B cell (primary cell): Measurements from ENCODE around the gene AKT2. TPM values are rescaled to one million over a fixed set of nuclear protein-coding genes. Genes with fewer than 3 reads are reported as not detected.

Experiments
- ATAC-seq: fragments of 200-7000 bp; cut with Tn5 transposase; one replicate; pipeline ENCODE4 v1.10.0; 2021; ENCODE audit warnings: low read depth, mild to moderate bottlenecking, moderate number of reproducible peaks, moderate library complexity
- CTCF ChIA-PET: fragments of 350-600 bp; sonication (Branson Sonifier 250); formaldehyde crosslinking; loops from one replicate; lab custom pipeline; 2021; ENCODE audit warnings: antibody characterized with exemption, inconsistent platforms; lab: Charles Lee
- POLR2A ChIA-PET: fragments of 350-600 bp; sonication (Branson Sonifier 250); formaldehyde crosslinking; loops from one replicate; lab custom pipeline; 2021; ENCODE audit warnings: antibody characterized with exemption; lab: Charles Lee
- DNase-seq: peaks from one replicate; pipeline ENCODE4 v3.0.0; 2013
- H2AFZ ChIP-seq: 2 replicates; pipeline ENCODE4 v1.6.1; 2012; ENCODE audit warnings: mild to moderate bottlenecking, low read depth, low read length; ENCODE audit not compliant: insufficient read depth, poor library complexity, severe bottlenecking
- H3K27ac ChIP-seq, 2 donors: 1 replicate in 1 of 2; 2 replicates in 1 of 2; pipeline ENCODE4 v1.5.1; 2012 to 2013; ENCODE audit warnings: low read length in 2 of 2, mild to moderate bottlenecking in 2 of 2, moderate library complexity in 1 of 2
- H3K27me3 ChIP-seq, 4 experiments: fragments of 200-600 bp in 1 of 4; sonication (generic) in 1 of 4; replicated peaks in 1 of 4; 1 replicate in 2 of 4; 2 replicates in 2 of 4; pipeline versions ENCODE4 v1.6.1 to v1.7.0; 2013 to 2016; ENCODE audit warnings: low read length in 3 of 4, mild to moderate bottlenecking in 2 of 4, mixed read lengths in 1 of 4, moderate library complexity in 1 of 4; ENCODE audit not compliant: insufficient read depth in 4 of 4, control insufficient read depth in 3 of 4; ENCODE audit errors: control extremely low read depth in 1 of 4
- H3K36me3 ChIP-seq, 2 experiments: replicated peaks in 1 of 2; 1 replicate in 1 of 2; 2 replicates in 1 of 2; pipeline versions ENCODE4 v1.6.1 to v1.7.1; 2013; ENCODE audit warnings: low read length in 1 of 2; ENCODE audit not compliant: insufficient read depth in 2 of 2, control insufficient read depth in 1 of 2; ENCODE audit errors: control extremely low read depth in 1 of 2, extremely low read depth in 1 of 2
- H3K4me1 ChIP-seq, 2 donors: fragments of 200-600 bp in 1 of 2; sonication (generic) in 1 of 2; 1 replicate in 1 of 2; 2 replicates in 1 of 2; pipeline versions ENCODE4 v1.5.1 to v1.6.1; 2013 to 2017; ENCODE audit warnings: low read length in 2 of 2; ENCODE audit not compliant: control insufficient read depth in 2 of 2, insufficient read depth in 2 of 2
- H3K4me2 ChIP-seq: replicated peaks from 2 replicates; pipeline ENCODE3; 2012; ENCODE audit warnings: mild to moderate bottlenecking, low read depth, low read length; ENCODE audit not compliant: poor library complexity, severe bottlenecking
- H3K4me3 ChIP-seq, 5 experiments: fragments of 200-600 bp in 1 of 5; sonication (generic) in 1 of 5; 1 replicate in 3 of 5; 2 replicates in 2 of 5; pipeline versions ENCODE4 v1.5.1 to v1.7.0; 2011 to 2016; ENCODE audit warnings: low read length in 4 of 5, mild to moderate bottlenecking in 4 of 5, low read depth in 2 of 5, control low read depth in 1 of 5, moderate library complexity in 1 of 5; ENCODE audit not compliant: insufficient read depth in 1 of 5; ENCODE audit errors: control extremely low read depth in 1 of 5, extremely low read depth in 1 of 5
- H3K79me2 ChIP-seq: fragments of 200-600 bp; sonication (generic); one replicate; pipeline ENCODE4 v1.6.0; 2016; ENCODE audit warnings: low read length; ENCODE audit not compliant: control insufficient read depth, insufficient read depth
- H3K9ac ChIP-seq: fragments of 200-600 bp; sonication (generic); 2 replicates; pipeline ENCODE4 v1.6.1; 2017; ENCODE audit warnings: mild to moderate bottlenecking, low read length, moderate library complexity
- H3K9me3 ChIP-seq, 3 donors: one replicate each; pipeline versions ENCODE4 v1.6.1 to v1.7.1; 2013; ENCODE audit warnings: low read length in 2 of 3; ENCODE audit not compliant: control insufficient read depth in 2 of 3, insufficient read depth in 1 of 3; ENCODE audit errors: control extremely low read depth in 1 of 3
- H4K20me1 ChIP-seq: 2 replicates; pipeline ENCODE4 v1.6.0; 2012; ENCODE audit warnings: mild to moderate bottlenecking, low read length; ENCODE audit not compliant: insufficient read depth, control insufficient read depth, poor library complexity, severe bottlenecking
- H3K27ac Mint-ChIP-seq: one replicate; pipeline ENCODE4 v1.8.0; 2021; ENCODE audit warnings: mixed read lengths
- H3K27me3 Mint-ChIP-seq: one replicate; pipeline ENCODE4 v1.8.0; 2021; ENCODE audit warnings: mixed read lengths
- H3K4me1 Mint-ChIP-seq: one replicate; pipeline ENCODE4 v1.8.0; 2021; ENCODE audit warnings: mixed read lengths
- H3K4me3 Mint-ChIP-seq: one replicate; pipeline ENCODE4 v1.8.0; 2021; ENCODE audit warnings: mixed read lengths
- H3K9me3 Mint-ChIP-seq: one replicate; pipeline ENCODE4 v1.8.0; 2022; ENCODE audit warnings: mixed read lengths; ENCODE audit not compliant: insufficient read depth
- EZH2 ChIP-seq: IDR thresholded peaks from 2 replicates; pipeline ENCODE4 v1.6.1; 2012; ENCODE audit warnings: borderline replicate concordance, low read depth, mild to moderate bottlenecking, moderate library complexity, low read length; ENCODE audit not compliant: insufficient read depth, poor library complexity, severe bottlenecking
- WGBS: methylation state at CpG from one replicate; pipeline ENCODE4 v1.1.5; 2013; ENCODE audit warnings: missing lambda C conversion rate; ENCODE audit not compliant: insufficient coverage; 5-methylcytosine and 5-hydroxymethylcytosine counted together
- intact Hi-C: fragments of 100-400 bp; cut with micrococcal nuclease; formaldehyde crosslinking; loops from one replicate; pipeline ENCODE4 v1.10.0; 2022
- polyA plus RNA-seq: library from polyadenylated mRNA; depleted of rRNA; stranded (reverse); fragments of >200 nt; gene quantifications from 2 replicates; pipeline ENCODE4 v1.2.3, GENCODE V29; 2012
- total RNA-seq, 2 donors: library from RNA; stranded (reverse); fragments of 120-200 nt in 1 of 2; gene quantifications; 1 replicate in 1 of 2; 2 replicates in 1 of 2; pipeline versions ENCODE4 v1.2.3 to v1.2.4, GENCODE V29; 2013 to 2022
- TF ChIP-seq, protein P1 (sequence below): fragments of 200-600 bp; IDR thresholded peaks from one replicate; pipeline ENCODE4 v1.8.0; 2022; ENCODE audit warnings: antibody characterized with exemption, mild to moderate bottlenecking

Gene AKT2
- total and polyA plus RNA-seq, 2 donors (not counting 1 experiment from before 2014, with no cell fraction given) = 195 to 243 TPM

DNA sequence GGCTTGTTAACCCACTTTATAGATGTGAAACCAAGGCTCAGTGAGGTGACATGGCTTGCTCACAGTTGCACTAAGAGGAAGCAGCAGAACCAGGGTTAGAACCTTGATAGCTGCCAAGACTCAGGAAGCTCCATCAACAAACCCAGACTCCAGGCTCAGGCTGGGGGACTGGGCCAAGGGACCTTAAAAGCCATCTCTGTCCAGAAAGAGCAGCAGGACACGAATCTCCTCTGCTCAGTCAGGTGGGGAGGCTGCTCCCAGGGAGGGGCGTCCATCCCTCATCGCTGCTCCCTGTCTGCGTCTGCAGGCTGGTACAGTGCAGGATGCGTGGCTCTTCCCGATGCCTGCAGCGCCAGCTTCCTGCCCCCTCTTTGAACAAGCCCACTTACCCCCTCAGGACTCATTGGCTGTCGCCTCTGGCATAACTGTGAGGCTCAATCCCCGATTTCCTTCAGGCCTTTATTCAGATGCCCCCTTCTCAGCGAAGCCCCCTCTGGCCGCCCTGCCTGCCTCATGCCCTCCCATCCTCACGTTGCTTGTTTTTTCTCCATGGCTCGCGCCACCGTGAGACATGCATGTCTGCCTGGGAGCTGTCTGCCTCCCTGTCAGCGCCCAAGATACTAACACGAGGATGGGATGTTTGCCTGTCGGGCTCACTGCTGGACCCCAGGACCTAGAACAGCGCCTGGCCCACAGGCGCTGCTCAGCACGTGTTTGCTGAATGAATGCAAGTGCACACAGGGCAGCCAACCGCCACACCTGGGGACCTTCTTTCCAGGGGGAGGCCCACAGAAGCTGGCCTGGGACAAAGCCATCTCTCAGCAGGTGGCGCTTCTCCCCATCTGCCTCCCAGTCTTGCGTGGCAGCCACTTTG is 21.5 kb downstream of the AKT2 start:
- peaks cover 0 to 9% of the 10 kb centered on the region in 2 donors for H3K4me1 ChIP-seq
- H3K27me3 ChIP-seq = no peaks in the 10 kb centered on the region
- H3K36me3 ChIP-seq = peaks cover 0 to 40% of the 10 kb centered on the region in 2 experiments
- Mint-ChIP-seq H3K9me3 (no peaks in the 10 kb centered on the region), H3K27me3 (no peaks in the 10 kb centered on the region), H3K27ac (no peak overlapping the region), H3K4me1 (peaks cover 37% of the 10 kb centered on the region), H3K4me3 (no peak overlapping the region)
- H3K27ac ChIP-seq = no peak overlapping the region
- no peak for TF ChIP-seq EZH2
- TF ChIP-seq, protein P1, sequence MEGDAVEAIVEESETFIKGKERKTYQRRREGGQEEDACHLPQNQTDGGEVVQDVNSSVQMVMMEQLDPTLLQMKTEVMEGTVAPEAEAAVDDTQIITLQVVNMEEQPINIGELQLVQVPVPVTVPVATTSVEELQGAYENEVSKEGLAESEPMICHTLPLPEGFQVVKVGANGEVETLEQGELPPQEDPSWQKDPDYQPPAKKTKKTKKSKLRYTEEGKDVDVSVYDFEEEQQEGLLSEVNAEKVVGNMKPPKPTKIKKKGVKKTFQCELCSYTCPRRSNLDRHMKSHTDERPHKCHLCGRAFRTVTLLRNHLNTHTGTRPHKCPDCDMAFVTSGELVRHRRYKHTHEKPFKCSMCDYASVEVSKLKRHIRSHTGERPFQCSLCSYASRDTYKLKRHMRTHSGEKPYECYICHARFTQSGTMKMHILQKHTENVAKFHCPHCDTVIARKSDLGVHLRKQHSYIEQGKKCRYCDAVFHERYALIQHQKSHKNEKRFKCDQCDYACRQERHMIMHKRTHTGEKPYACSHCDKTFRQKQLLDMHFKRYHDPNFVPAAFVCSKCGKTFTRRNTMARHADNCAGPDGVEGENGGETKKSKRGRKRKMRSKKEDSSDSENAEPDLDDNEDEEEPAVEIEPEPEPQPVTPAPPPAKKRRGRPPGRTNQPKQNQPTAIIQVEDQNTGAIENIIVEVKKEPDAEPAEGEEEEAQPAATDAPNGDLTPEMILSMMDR = no peak
- H2AFZ ChIP-seq = no peak overlapping the region
- no peak for ATAC-seq
- POLR2A ChIA-PET = no interaction called here
- CTCF ChIA-PET = no interaction called here
- no peak for DNase-seq
- no peak overlapping the region for H3K4me3 ChIP-seq
- no peak overlapping the region for H3K9ac ChIP-seq
- H4K20me1 ChIP-seq = peaks cover 89% of the 10 kb centered on the region
- no peak overlapping the region for H3K4me2 ChIP-seq
- H3K79me2 ChIP-seq = peaks cover 95% of the 10 kb centered on the region
- intact Hi-C loops = no loop called here
- peaks cover 0 to 4% (median 0%) of the 10 kb centered on the region in 3 donors for H3K9me3 ChIP-seq
- WGBS = 98% methylated on average over 24 of the region's 24 CpGs

DNA sequence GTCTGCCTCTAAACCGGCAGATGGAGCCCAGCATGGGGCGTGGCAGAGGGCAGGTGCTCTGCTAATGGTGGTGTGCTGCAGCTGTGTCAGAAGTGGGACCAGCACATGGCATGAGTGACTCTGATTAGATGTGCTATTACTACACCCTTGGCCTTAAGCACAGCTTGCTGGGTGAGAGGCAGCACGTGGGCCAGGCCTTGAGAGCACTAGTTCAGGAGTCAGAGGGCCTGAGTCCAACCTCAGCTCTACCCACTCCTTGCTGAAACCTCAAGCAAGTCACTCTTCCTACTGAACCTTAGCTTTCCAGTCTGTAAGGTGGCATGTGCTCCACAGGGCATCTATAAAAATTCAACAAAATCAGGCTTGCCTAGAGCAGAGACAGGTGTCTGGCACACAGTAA is 22.7 kb downstream of the AKT2 start:
- Mint-ChIP-seq H3K9me3 (no peaks in the 10 kb centered on the region), H3K4me1 (peaks cover 32% of the 10 kb centered on the region), H3K27ac (no peak overlapping the region), H3K4me3 (no peak overlapping the region), H3K27me3 (no peaks in the 10 kb centered on the region)
- DNase-seq (no peak), ATAC-seq (no peak)
- H3K9me3 ChIP-seq = no peaks in the 10 kb centered on the region
- 100% methylated on average over 1 of the region's 3 CpGs for WGBS
- no peaks in the 10 kb centered on the region for H3K4me1 ChIP-seq
- peaks cover 0 to 30% of the 10 kb centered on the region in 2 experiments for H3K36me3 ChIP-seq
- peaks cover 88% of the 10 kb centered on the region for H4K20me1 ChIP-seq
- H2AFZ ChIP-seq = no peak overlapping the region
- H3K4me3 ChIP-seq = no peak overlapping the region
- H3K9ac ChIP-seq = no peak overlapping the region
- ChIA-PET CTCF (no interaction called here), POLR2A (no interaction called here)
- H3K27me3 ChIP-seq = no peaks in the 10 kb centered on the region
- H3K79me2 ChIP-seq = peaks cover 95% of the 10 kb centered on the region
- TF ChIP-seq, protein P1 = no peak
- TF ChIP-seq EZH2 = no peak
- intact Hi-C loops = no loop called here
- no peak overlapping the region for H3K27ac ChIP-seq
- H3K4me2 ChIP-seq = no peak overlapping the region
